ENCODE results near the gene EMC7. TPM values are rescaled to one million over a fixed set of nuclear protein-coding genes. Genes with fewer than 3 reads are reported as not detected.

The EMC7 gene
- total and polyA plus RNA-seq, 9 of the 15 experiments (the other 6 are each of a cell fraction or from before 2014, with no cell fraction given): 25.8 to 92.8 (median 49.7) TPM

DNA sequence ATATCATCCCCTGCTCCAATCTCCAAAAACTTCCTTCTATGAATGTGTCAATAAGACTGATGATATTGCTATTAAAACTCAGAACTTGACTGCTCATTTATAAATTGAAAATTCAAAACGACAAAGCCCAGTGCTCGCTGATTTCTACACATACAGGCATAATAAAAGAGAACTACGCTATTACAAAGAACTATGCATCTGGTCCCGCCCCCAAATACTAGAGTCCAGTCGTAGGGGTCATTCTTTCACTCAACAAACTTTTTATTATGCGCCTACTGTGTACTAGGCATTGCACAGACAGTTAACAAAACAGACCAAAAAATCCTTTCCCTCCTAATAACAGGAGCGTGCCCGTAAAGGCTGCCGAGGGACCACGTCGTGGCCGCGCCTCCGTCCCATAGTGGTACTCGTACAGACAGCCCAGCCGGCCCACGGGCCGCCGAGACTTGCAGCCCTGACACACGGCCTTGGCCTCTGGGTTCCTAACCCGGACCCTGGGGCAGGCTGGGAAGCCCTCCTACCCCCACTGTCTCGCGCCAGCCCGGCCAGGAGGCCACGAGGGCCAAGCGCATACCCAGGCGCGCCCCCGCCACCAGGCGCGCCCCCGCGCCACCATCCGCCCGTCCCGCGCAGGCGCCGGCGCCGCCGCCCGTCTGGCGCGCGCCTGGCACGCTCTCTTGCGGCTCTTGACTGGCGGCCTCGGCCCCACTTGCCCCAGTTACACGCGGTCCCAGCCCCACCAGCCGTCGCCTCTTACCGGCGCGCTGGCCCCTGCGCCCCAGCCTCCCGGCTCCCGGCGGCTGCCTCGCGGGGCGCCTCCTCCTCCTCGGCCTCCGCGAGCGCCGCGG lies 63.4 kb downstream of the EMC7 start (continued):
- TF ChIP-seq, protein P1, sequence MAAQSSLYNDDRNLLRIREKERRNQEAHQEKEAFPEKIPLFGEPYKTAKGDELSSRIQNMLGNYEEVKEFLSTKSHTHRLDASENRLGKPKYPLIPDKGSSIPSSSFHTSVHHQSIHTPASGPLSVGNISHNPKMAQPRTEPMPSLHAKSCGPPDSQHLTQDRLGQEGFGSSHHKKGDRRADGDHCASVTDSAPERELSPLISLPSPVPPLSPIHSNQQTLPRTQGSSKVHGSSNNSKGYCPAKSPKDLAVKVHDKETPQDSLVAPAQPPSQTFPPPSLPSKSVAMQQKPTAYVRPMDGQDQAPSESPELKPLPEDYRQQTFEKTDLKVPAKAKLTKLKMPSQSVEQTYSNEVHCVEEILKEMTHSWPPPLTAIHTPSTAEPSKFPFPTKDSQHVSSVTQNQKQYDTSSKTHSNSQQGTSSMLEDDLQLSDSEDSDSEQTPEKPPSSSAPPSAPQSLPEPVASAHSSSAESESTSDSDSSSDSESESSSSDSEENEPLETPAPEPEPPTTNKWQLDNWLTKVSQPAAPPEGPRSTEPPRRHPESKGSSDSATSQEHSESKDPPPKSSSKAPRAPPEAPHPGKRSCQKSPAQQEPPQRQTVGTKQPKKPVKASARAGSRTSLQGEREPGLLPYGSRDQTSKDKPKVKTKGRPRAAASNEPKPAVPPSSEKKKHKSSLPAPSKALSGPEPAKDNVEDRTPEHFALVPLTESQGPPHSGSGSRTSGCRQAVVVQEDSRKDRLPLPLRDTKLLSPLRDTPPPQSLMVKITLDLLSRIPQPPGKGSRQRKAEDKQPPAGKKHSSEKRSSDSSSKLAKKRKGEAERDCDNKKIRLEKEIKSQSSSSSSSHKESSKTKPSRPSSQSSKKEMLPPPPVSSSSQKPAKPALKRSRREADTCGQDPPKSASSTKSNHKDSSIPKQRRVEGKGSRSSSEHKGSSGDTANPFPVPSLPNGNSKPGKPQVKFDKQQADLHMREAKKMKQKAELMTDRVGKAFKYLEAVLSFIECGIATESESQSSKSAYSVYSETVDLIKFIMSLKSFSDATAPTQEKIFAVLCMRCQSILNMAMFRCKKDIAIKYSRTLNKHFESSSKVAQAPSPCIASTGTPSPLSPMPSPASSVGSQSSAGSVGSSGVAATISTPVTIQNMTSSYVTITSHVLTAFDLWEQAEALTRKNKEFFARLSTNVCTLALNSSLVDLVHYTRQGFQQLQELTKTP (IDR thresholded peaks at IDR 0.05; ENCODE audit: low read depth in 1 of 2, partially characterized antibody in 2 of 2): no peak
- no peak for TF ChIP-seq HNRNPLL (IDR thresholded peaks at IDR 0.05; ENCODE audit: low read depth, low read length, poor library complexity, severe bottlenecking)
- 0 out of 2 replicates have a peak, but pooled peaks have one; percentile 10 for TF ChIP-seq HCFC1 (IDR thresholded peaks at IDR 0.05; ENCODE audit: low read depth, low read length)
- peak; percentile 63; the same call in 1 of the 2 replicates for TF ChIP-seq EP400 (IDR thresholded peaks at IDR 0.05)
- no peak for TF ChIP-seq ZNF717 (CRISPR knock-in tag; IDR thresholded peaks at IDR 0.05)
- TF ChIP-seq, protein P2, sequence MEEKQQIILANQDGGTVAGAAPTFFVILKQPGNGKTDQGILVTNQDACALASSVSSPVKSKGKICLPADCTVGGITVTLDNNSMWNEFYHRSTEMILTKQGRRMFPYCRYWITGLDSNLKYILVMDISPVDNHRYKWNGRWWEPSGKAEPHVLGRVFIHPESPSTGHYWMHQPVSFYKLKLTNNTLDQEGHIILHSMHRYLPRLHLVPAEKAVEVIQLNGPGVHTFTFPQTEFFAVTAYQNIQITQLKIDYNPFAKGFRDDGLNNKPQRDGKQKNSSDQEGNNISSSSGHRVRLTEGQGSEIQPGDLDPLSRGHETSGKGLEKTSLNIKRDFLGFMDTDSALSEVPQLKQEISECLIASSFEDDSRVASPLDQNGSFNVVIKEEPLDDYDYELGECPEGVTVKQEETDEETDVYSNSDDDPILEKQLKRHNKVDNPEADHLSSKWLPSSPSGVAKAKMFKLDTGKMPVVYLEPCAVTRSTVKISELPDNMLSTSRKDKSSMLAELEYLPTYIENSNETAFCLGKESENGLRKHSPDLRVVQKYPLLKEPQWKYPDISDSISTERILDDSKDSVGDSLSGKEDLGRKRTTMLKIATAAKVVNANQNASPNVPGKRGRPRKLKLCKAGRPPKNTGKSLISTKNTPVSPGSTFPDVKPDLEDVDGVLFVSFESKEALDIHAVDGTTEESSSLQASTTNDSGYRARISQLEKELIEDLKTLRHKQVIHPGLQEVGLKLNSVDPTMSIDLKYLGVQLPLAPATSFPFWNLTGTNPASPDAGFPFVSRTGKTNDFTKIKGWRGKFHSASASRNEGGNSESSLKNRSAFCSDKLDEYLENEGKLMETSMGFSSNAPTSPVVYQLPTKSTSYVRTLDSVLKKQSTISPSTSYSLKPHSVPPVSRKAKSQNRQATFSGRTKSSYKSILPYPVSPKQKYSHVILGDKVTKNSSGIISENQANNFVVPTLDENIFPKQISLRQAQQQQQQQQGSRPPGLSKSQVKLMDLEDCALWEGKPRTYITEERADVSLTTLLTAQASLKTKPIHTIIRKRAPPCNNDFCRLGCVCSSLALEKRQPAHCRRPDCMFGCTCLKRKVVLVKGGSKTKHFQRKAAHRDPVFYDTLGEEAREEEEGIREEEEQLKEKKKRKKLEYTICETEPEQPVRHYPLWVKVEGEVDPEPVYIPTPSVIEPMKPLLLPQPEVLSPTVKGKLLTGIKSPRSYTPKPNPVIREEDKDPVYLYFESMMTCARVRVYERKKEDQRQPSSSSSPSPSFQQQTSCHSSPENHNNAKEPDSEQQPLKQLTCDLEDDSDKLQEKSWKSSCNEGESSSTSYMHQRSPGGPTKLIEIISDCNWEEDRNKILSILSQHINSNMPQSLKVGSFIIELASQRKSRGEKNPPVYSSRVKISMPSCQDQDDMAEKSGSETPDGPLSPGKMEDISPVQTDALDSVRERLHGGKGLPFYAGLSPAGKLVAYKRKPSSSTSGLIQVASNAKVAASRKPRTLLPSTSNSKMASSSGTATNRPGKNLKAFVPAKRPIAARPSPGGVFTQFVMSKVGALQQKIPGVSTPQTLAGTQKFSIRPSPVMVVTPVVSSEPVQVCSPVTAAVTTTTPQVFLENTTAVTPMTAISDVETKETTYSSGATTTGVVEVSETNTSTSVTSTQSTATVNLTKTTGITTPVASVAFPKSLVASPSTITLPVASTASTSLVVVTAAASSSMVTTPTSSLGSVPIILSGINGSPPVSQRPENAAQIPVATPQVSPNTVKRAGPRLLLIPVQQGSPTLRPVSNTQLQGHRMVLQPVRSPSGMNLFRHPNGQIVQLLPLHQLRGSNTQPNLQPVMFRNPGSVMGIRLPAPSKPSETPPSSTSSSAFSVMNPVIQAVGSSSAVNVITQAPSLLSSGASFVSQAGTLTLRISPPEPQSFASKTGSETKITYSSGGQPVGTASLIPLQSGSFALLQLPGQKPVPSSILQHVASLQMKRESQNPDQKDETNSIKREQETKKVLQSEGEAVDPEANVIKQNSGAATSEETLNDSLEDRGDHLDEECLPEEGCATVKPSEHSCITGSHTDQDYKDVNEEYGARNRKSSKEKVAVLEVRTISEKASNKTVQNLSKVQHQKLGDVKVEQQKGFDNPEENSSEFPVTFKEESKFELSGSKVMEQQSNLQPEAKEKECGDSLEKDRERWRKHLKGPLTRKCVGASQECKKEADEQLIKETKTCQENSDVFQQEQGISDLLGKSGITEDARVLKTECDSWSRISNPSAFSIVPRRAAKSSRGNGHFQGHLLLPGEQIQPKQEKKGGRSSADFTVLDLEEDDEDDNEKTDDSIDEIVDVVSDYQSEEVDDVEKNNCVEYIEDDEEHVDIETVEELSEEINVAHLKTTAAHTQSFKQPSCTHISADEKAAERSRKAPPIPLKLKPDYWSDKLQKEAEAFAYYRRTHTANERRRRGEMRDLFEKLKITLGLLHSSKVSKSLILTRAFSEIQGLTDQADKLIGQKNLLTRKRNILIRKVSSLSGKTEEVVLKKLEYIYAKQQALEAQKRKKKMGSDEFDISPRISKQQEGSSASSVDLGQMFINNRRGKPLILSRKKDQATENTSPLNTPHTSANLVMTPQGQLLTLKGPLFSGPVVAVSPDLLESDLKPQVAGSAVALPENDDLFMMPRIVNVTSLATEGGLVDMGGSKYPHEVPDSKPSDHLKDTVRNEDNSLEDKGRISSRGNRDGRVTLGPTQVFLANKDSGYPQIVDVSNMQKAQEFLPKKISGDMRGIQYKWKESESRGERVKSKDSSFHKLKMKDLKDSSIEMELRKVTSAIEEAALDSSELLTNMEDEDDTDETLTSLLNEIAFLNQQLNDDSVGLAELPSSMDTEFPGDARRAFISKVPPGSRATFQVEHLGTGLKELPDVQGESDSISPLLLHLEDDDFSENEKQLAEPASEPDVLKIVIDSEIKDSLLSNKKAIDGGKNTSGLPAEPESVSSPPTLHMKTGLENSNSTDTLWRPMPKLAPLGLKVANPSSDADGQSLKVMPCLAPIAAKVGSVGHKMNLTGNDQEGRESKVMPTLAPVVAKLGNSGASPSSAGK (IDR thresholded peaks at IDR 0.05): peak; percentile 77
- no peak for TF ChIP-seq MYNN (IDR thresholded peaks at IDR 0.05)
- no peak for TF ChIP-seq MYNN (CRISPR knock-in tag; IDR thresholded peaks at IDR 0.05)
- TF ChIP-seq MTF1 (CRISPR knock-in tag; IDR thresholded peaks at IDR 0.05; ENCODE audit: borderline replicate concordance): no peak

All from K562 (cell line).